ENCODE results near the gene TGM5.

GRCh38 chr15:43242616-43243015 lies 24.1 kb downstream of the TGM5 start:
- TF ChIP-seq CTCF (IDR thresholded peaks at IDR 0.05; ENCODE audit: poor library complexity), result no peak
- TF ChIP-seq EZH2 (IDR thresholded peaks at IDR 0.05; ENCODE audit: borderline replicate concordance), result no peak

Measured in hepatocyte (in vitro differentiated cells).